Erythroblast (primary cell): ENCODE measurements around the gene SDF2L1.

Experiments used
- GATA1 ChIP-seq: IDR thresholded peaks from 2 replicates; pipeline ENCODE4 v1.6.1; 2011; ENCODE audit warnings: low read depth, mild to moderate bottlenecking, control low read depth, low read length, moderate library complexity
- POLR2A ChIP-seq: IDR thresholded peaks from 2 replicates; pipeline ENCODE4 v1.6.1; 2011; ENCODE audit warnings: mild to moderate bottlenecking, low read length

GRCh38 chr22:21688341-21688705 lies 46.2 kb downstream of the SDF2L1 start:
- no peak for TF ChIP-seq POLR2A
- no peak for TF ChIP-seq GATA1
